Activated CD4-positive, alpha-beta T cell treated with anti-CD3 and anti-CD28 coated beads, Interleukin-2, amount 10 ng/mL, durations not matched to agents 24 days and 14 days (primary cell): ENCODE data around the gene DDX21. TPM values are rescaled to one million over a fixed set of nuclear protein-coding genes. Genes with fewer than 3 reads are reported as not detected.
"Not testable (repeated sequence)": the region's sequence is repeated elsewhere in the genome, so short reads cannot be mapped to it uniquely, and the experiment has no call there.

Experiments
- DNase-seq: peaks from one replicate; pipeline ENCODE4 v3.0.0; 2022
- H3K27ac Mint-ChIP-seq: one replicate; pipeline ENCODE4 v1.8.0; 2022; ENCODE audit warnings: mild to moderate bottlenecking, mixed read lengths
- H3K27me3 Mint-ChIP-seq: one replicate; pipeline ENCODE4 v1.8.0; 2022; ENCODE audit warnings: mixed read lengths
- H3K36me3 Mint-ChIP-seq: one replicate; pipeline ENCODE4 v1.8.0; 2022; ENCODE audit warnings: low read depth, mild to moderate bottlenecking, mixed read lengths
- H3K4me1 Mint-ChIP-seq: one replicate; pipeline ENCODE4 v1.8.0; 2021; ENCODE audit warnings: mixed read lengths
- H3K4me3 Mint-ChIP-seq: one replicate; pipeline ENCODE4 v1.8.0; 2022; ENCODE audit warnings: mild to moderate bottlenecking, moderate library complexity, mixed read lengths
- H3K9me3 Mint-ChIP-seq: one replicate; pipeline ENCODE4 v1.8.0; 2021; ENCODE audit warnings: mixed read lengths
- intact Hi-C: fragments of 100-400 bp; cut with micrococcal nuclease; formaldehyde crosslinking; loops from one replicate; pipeline ENCODE4 v1.15.1; 2023
- total RNA-seq: library from RNA; stranded (reverse); gene quantifications from 2 replicates; pipeline ENCODE4 v1.2.3, GENCODE V29; 2022

DDX21 gene
- total RNA-seq, 1 donor from 2014 or later = 284 TPM

DNA sequence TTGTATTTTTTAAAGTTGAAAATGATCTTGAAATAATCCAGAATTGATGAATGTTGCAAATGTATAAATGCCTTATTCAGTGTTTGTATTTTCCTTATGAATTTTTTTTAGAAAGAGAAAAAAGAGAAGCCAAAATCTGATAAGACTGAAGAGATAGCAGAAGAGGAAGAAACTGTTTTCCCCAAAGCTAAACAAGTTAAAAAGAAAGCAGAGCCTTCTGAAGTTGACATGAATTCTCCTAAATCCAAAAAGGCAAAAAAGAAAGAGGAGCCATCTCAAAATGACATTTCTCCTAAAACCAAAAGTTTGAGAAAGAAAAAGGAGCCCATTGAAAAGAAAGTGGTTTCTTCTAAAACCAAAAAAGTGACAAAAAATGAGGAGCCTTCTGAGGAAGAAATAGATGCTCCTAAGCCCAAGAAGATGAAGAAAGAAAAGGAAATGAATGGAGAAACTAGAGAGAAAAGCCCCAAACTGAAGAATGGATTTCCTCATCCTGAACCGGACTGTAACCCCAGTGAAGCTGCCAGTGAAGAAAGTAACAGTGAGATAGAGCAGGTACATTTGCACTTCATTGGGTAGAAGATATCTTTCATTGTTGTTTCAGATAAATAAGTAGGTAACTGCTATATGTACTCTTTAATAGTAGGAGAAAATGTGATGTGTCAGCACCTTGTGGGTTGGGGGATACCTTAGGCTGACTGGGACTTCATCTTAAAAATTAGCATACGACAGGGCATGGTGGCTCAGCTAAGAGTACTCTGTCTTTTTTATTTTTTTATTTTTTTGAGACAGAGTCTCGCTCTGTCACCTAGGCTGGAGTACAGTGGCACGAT is 3.9 kb downstream of the DDX21 start:
- peaks cover 75% of the 10 kb centered on the region for H3K36me3 Mint-ChIP-seq

DNA sequence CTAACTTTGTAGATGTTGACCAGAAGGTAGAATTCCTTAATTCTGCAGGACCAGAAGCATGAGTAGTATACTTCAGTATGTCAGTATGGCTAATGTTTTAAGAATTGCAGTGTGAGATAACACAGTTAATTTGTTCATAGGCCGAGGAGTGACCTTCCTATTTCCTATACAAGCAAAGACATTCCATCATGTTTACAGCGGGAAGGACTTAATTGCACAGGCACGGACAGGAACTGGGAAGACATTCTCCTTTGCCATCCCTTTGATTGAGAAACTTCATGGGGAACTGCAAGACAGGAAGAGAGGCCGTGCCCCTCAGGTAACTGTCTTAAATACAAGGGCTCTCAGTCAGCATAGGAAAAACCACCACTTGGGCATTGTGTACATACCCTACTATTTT is 7.2 kb downstream of the DDX21 start:
- peaks cover 32% of the 10 kb centered on the region for H3K4me1 Mint-ChIP-seq
- H3K27ac Mint-ChIP-seq = no peak overlapping the region
- H3K9me3 Mint-ChIP-seq = no peaks in the 10 kb centered on the region
- no peak overlapping the region for H3K4me3 Mint-ChIP-seq
- intact Hi-C loops = no loop called here
- peaks cover 80% of the 10 kb centered on the region for H3K36me3 Mint-ChIP-seq
- peak; percentile 25 for DNase-seq
- no peaks in the 10 kb centered on the region for H3K27me3 Mint-ChIP-seq

More for the DNA sequence above, 3.9 kb downstream of the DDX21 start:
- H3K27me3 Mint-ChIP-seq = no peaks in the 10 kb centered on the region
- intact Hi-C loops = loop anchor here (2.0 kb wide), 1 partner anchor 17 kb away; no protein-coding TSS in a partner anchor
- H3K4me1 Mint-ChIP-seq = peaks cover 36% of the 10 kb centered on the region
- peak overlapping the region; percentile 78 for H3K4me3 Mint-ChIP-seq
- DNase-seq = peak; percentile 25
- no peaks in the 10 kb centered on the region for H3K9me3 Mint-ChIP-seq
- peak overlapping the region; percentile 75 for H3K27ac Mint-ChIP-seq

DNA sequence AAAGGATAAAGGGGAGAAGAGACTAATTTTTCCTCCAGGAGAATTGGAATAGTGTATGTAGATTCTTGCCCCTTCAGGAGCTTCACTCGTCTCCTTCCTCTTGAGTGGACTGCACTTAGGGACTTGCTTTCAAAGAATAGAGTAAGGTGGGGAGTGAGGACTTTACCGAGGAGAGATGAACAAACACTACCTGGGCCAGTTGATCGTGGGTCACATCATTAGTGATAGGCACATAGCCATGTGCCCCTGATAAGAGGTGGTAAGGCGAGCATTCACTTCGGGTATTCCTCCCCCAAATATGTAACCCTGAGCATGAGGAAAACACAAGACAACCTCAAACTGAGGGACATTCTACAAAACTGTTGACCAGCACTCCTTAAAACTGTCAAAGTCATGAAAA is 18.0 kb downstream of the DDX21 start:
- Mint-ChIP-seq H3K27ac (no peak overlapping the region), H3K9me3 (no peaks in the 10 kb centered on the region), H3K4me1 (peaks cover 15% of the 10 kb centered on the region), H3K4me3 (no peak overlapping the region), H3K36me3 (peaks cover 69% of the 10 kb centered on the region), H3K27me3 (no peaks in the 10 kb centered on the region)
- intact Hi-C loops = loop anchor here (5.0 to 10.0 kb wide), 2 partner anchors 67 to 219 kb away; no protein-coding TSS in a partner anchor
- no peak for DNase-seq

DNA sequence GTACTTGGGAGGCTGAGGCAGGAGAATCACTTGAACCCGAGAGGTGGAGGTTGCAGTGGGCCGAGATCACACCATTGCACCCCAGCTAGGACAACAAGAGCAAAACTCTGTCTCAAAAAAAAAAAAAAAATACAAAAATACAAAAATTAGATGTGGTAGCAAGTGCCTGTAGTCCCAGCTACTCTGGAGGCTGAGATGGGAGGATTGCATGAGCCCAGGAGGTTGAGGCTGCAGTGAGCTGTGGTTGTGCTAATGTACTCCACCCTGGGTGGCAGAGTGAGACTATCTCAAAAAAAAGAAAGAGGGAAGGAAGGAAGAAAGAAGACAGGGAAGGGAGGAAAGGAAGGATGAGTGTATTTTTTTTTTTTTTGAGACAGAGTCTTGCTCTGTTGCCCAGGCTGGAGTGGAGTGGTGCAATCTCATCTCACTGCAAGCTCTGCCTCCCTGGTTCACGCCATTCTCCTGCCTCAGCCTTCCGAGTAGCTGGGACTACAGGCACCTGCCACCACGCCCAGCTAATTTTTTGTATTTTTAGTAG is 20.0 kb downstream of the DDX21 start:
- H3K4me1 Mint-ChIP-seq, H3K4me3 Mint-ChIP-seq, H3K27me3 Mint-ChIP-seq, H3K9me3 Mint-ChIP-seq, DNase-seq: not testable (repeated sequence)
- Mint-ChIP-seq H3K27ac (peak overlapping the region; percentile 75), H3K36me3 (peaks cover 71% of the 10 kb centered on the region)
- intact Hi-C loops = loop anchor here (2.0 to 10.0 kb wide), 2 partner anchors 17 to 221 kb away; no protein-coding TSS in a partner anchor

DNA sequence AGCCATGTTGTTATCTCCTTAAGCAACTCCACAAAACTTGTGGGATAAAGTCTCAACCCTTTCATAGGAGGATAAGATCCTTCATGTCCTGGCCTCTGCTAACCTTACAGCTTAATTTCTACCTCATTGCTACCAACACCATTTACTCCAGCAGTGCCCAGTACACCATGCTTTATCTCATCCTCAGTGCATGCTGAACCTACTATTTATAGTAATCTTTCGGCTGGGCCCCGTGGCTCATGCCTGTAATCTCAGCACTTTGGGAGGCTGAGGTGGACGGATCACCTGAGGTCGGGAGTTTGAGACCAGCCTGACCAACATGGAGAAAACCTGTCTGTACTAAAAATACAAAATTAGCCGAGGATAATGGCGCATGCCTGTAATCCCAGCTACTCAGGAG is 23.8 kb downstream of the DDX21 start:
- peaks cover 66% of the 10 kb centered on the region for H3K36me3 Mint-ChIP-seq

DNA sequence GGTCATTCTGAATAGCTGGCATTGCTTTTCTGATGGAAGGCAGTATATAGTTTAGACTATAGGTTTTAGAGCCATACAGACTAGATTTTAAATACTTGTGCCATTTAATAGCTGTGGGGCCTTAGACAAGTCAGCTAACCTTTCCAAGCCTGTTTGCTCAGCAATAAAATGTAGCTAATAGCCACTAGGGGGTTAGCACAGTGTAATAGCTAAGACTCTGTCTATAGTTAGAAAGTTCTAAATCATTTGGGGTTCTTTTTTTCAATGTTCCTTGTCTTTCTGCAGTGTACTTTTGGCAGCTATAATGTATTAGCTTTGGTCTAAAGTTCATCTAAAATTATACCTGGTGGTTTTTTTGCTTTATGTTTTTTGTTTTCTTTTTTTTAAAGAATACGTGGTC is 25.1 kb downstream of the DDX21 start:
- intact Hi-C loops = loop anchor here (10.0 kb wide), 1 partner anchor 414 kb away; no protein-coding TSS in a partner anchor
- Mint-ChIP-seq H3K4me1 (peaks cover 6% of the 10 kb centered on the region), H3K27me3 (no peaks in the 10 kb centered on the region), H3K9me3 (no peaks in the 10 kb centered on the region), H3K27ac (no peak overlapping the region), H3K36me3 (peaks cover 63% of the 10 kb centered on the region), H3K4me3 (no peak overlapping the region)
- DNase-seq = no peak

More for the DNA sequence above, 23.8 kb downstream of the DDX21 start:
- H3K4me3 Mint-ChIP-seq, H3K27ac Mint-ChIP-seq, DNase-seq, H3K9me3 Mint-ChIP-seq, H3K27me3 Mint-ChIP-seq, H3K4me1 Mint-ChIP-seq: not testable (repeated sequence)
- intact Hi-C loops = loop anchor here (10.0 kb wide), 2 partner anchors 225 to 415 kb away; no protein-coding TSS in a partner anchor

DNA sequence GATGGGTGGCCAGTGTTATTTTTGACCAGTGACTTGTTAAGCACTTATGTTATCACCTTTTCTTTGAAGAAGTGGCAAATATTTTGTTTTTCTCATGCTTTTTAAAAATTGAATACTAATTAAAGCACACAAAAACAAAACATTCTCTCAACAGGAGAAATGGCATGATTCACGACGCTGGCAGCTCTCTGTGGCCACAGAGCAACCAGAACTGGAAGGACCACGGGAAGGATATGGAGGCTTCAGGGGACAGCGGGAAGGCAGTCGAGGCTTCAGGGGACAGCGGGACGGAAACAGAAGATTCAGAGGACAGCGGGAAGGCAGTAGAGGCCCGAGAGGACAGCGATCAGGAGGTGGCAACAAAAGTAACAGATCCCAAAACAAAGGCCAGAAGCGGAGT is 26.4 kb downstream of the DDX21 start:
- H3K4me3 Mint-ChIP-seq = no peak overlapping the region
- no peaks in the 10 kb centered on the region for H3K27me3 Mint-ChIP-seq
- intact Hi-C loops = loop anchor here (10.0 kb wide), 1 partner anchor 412 kb away; no protein-coding TSS in a partner anchor
- no peaks in the 10 kb centered on the region for H3K9me3 Mint-ChIP-seq
- peaks cover 58% of the 10 kb centered on the region for H3K36me3 Mint-ChIP-seq
- H3K27ac Mint-ChIP-seq = no peak overlapping the region
- peaks cover 10% of the 10 kb centered on the region for H3K4me1 Mint-ChIP-seq
- no peak for DNase-seq

DNA sequence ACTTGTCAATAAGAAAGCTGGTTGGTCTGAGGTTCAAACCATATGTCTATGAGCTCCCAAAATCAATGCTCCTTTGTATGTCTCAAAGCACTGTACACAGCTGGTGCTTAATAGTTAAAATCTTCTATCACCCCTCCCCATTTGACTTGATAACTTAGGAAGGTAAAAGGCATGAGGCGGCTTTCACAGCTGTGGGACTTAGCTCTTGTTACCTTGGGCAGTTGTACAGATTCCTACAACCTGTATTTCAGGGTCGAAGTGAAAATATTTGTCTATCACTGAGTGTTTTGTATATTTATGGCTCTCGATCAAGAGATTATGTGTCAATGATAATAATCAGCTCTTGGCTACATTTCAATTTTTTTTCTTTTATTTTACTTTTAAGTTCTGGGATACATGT is 31.6 kb downstream of the DDX21 start:
- Mint-ChIP-seq H3K36me3 (peaks cover 34% of the 10 kb centered on the region), H3K27ac (peak overlapping the region; percentile 15), H3K4me1 (peaks cover 33% of the 10 kb centered on the region), H3K4me3 (peak overlapping the region; percentile 89), H3K27me3 (no peaks in the 10 kb centered on the region), H3K9me3 (no peaks in the 10 kb centered on the region)
- intact Hi-C loops = loop anchor here (1.0 to 10.0 kb wide), 5 partner anchors 10 to 407 kb away; partner anchors contain the start of genes SUPV3L1 and VPS26A
- no peak for DNase-seq

DNA sequence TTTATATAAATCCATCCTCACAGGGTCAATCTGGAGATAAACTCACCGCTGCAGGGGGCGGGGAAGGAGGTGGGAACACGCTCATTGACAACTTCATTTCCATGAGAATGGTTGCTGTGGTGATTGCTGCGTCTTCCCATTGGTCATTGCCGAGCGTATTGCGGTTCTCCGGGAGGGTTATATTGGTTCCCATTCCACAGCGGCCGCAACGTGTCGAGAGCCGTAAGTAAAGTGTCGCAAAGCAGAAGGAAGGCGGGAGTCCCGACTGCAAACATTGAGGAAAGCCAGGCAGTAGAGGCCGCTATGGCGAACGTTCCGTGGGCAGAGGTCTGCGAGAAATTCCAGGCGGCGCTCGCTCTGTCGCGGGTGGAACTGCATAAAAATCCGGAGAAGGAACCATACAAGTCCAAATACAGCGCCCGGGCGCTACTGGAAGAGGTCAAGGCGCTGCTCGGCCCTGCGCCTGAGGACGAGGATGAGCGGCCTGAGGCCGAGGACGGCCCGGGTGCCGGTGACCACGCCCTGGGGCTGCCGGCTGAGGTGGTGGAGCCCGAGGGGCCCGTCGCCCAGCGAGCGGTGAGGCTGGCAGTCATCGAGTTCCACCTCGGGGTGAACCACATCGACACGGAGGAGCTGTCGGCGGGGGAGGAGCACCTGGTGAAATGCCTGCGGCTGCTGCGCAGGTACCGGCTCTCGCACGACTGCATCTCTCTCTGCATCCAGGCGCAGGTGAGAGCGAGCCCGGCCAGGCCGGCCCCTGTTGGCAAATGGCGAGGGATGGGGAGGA is 32.8 kb downstream of the DDX21 start, which contains the start of gene KIFBP:
TSS of gene KIFBP (plus strand) at position 274 of the 787 bp plus-strand sequence. CDS start at position 304, 30 bp downstream.
- peaks cover 26% of the 10 kb centered on the region for H3K36me3 Mint-ChIP-seq
- H3K4me3 Mint-ChIP-seq = peak within 1 kb of the TSS; percentile 89
- no peaks in the 10 kb centered on the region for H3K9me3 Mint-ChIP-seq
- no peaks in the 10 kb centered on the region for H3K27me3 Mint-ChIP-seq
- intact Hi-C loops = loop anchor here (1.0 to 10.0 kb wide), 5 partner anchors 9 to 406 kb away; partner anchors contain the start of genes SUPV3L1 and VPS26A
- H3K4me1 Mint-ChIP-seq = peaks cover 41% of the 10 kb centered on the region
- peak; percentile 95 for DNase-seq
- peak within 1 kb of the TSS; percentile 91 for H3K27ac Mint-ChIP-seq

DNA sequence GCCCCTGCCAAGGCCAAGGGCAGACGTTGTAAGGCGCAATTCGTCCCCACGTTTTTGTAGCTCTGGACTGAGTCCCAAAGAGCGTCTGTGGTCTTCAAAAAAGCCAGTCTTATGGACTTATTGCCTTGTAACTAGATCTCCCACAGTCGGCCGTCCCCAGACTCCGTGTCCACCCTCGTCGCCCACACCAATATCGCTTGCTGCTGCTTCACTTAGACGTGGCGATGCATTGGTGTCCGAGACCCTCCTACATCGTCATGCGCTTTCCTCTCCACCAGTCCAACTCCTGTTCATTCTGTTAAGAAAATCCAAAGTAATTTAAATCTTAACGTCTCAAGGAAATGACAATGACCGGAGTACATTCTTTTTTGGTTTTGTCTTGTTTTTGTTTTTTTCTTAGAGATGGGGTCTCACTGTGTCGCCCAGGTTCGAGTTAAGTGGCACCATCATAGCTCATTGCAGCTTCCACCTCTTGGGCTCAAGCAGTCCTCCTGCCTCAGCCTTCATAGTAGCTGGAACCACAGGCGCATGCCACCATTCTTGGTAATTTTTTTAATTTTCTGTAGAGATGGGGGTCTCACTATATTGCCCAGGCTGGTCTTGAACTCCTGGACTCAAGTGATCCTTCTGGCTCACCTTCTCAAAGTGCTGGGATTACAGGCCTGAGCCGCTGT is 33.5 kb downstream of the DDX21 start:
- H3K36me3 Mint-ChIP-seq = peaks cover 21% of the 10 kb centered on the region
- no peak for DNase-seq
- peak overlapping the region; percentile 91 for H3K27ac Mint-ChIP-seq
- intact Hi-C loops = loop anchor here (2.0 to 10.0 kb wide), 2 partner anchors 191 to 405 kb away; partner anchors contain the start of gene SUPV3L1
- H3K4me1 Mint-ChIP-seq = peaks cover 41% of the 10 kb centered on the region
- no peaks in the 10 kb centered on the region for H3K9me3 Mint-ChIP-seq
- no peaks in the 10 kb centered on the region for H3K27me3 Mint-ChIP-seq
- peak overlapping the region; percentile 89 for H3K4me3 Mint-ChIP-seq

DNA sequence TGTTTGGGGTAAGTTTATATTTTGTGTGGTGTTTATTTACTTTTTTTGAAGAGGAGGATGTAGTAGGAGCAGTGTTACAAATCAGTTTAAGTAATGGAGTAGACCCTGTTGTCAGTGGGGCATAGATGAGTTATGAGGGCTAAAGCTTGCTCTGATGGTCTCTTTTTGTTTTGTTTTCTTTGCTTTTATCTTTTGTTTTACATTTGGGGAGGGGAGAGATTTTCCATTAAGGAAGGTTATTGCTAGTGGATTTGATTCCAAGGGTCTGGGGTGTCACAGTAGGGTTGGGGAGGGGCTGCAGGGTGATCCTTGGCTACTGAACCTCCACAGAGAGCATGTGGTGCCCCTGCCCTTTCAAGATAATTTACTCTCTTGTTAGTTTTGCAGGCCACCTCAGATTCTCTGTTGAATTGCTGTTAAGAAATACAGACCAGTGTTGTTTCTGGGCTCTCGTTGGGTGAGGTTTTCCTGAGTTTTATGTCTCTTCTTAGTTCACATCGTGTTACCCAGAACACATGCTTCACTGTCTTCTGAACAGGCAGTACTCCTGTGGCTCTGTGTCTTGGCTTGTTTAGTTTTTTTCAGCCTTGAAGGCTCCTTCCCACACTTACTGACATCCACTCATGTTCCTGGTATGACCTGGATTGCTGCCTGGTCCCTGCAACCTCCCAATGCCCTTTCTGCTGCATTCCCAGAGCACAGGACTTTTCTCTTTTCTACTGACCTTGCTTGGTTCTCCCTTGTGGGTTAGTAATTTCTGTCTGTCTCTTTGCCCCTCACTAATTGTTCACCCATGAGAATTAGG is 36.9 kb downstream of the DDX21 start:
- intact Hi-C loops = no loop called here
- DNase-seq = no peak
- Mint-ChIP-seq H3K27ac (no peak overlapping the region), H3K27me3 (no peaks in the 10 kb centered on the region), H3K4me1 (peaks cover 42% of the 10 kb centered on the region), H3K4me3 (no peak overlapping the region), H3K36me3 (peaks cover 10% of the 10 kb centered on the region), H3K9me3 (no peaks in the 10 kb centered on the region)

DNA sequence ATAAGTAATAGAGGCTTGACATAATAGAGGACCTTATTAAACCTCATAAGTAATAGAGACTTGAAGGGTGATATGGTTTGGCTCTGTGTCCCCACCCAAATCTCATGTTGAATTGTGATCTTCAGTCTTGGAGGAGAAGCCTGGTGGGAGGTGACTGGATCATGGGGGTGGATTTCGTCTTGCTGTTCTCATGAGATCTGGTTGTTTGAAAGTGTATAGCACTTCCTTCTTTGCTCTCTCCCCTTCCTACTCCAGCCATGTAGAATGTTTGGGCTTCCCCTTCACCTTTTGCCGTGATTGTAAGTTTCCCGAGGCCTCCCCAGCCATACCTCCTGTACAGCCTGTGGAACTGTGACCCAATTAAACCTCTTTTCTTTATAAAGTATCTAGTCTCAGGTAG is 41.2 kb downstream of the DDX21 start:
- intact Hi-C loops = loop anchor here (1.0 to 2.0 kb wide), 3 partner anchors 9 to 94 kb away; partner anchors contain the start of gene KIFBP
- no peak for DNase-seq
- Mint-ChIP-seq H3K4me3 (peak overlapping the region; percentile 59), H3K36me3 (peaks cover 8% of the 10 kb centered on the region), H3K4me1 (peaks cover 25% of the 10 kb centered on the region), H3K9me3 (no peaks in the 10 kb centered on the region), H3K27me3 (no peaks in the 10 kb centered on the region), H3K27ac (peak overlapping the region; percentile 93)
